Measurements from ENCODE around the gene AUH.
"Not testable (repeated sequence)": the region's sequence is repeated elsewhere in the genome, so short reads cannot be mapped to it uniquely, and the experiment has no call there.

AUH gene, protein sequence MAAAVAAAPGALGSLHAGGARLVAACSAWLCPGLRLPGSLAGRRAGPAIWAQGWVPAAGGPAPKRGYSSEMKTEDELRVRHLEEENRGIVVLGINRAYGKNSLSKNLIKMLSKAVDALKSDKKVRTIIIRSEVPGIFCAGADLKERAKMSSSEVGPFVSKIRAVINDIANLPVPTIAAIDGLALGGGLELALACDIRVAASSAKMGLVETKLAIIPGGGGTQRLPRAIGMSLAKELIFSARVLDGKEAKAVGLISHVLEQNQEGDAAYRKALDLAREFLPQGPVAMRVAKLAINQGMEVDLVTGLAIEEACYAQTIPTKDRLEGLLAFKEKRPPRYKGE

DNA sequence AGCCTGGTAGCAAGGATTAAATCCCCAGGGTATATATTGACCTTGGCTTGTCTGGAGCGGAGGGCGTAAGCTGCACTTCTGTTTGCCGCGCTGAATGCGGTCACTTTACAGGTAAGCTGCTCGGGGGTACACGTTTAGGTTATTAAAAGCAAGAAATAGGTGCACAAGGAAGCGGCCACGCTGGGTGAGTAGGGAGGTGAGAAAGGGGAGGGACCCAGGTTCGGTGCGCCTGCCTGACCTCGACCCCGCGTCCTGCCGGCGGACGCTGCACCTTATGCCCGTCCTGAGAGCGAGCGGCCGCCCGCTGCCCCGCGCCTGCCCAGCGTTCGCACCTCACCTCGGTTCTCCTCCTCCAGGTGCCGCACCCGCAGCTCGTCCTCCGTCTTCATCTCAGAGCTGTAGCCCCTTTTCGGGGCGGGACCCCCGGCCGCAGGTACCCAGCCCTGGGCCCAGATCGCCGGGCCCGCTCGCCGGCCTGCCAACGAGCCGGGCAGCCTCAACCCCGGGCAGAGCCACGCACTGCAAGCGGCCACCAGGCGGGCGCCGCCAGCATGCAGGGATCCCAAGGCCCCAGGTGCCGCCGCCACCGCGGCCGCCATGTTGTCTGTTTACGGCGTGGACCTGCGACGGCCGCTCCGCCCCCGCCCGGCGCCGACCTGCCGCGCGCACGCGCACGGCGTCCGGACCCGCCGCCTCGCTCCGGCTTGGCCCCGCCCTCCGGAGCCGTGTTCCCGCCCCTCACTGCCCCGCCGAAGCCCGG, at the start of gene AUH:
TSS of gene AUH (minus strand) at position 628 of the 760 bp plus-strand sequence. CDS start at position 599, 29 bp downstream.
- DNase-seq (ENCODE audit: low read depth): peak; percentile 71

GRCh38 chr9:91411096-91411771, 49.5 kb upstream of the AUH start:
- DNase-seq (ENCODE audit: low read depth): no peak

- no peak for DNase-seq (ENCODE audit: low read depth)
These were observed 48.4 kb upstream of the AUH start for GRCh38 chr9:91410161-91410560.

GRCh38 chr9:91408475-91408874, 46.8 kb upstream of the AUH start:
- no peak for DNase-seq (ENCODE audit: low read depth)

- DNase-seq (ENCODE audit: low read depth): no peak
These were observed 46.0 kb upstream of the AUH start for GRCh38 chr9:91407580-91408318.

GRCh38 chr9:91405343-91406077, 43.8 kb upstream of the AUH start:
- no peak for DNase-seq (ENCODE audit: low read depth)

GRCh38 chr9:91403665-91404543, 42.2 kb upstream of the AUH start:
- DNase-seq (ENCODE audit: low read depth): no peak

- DNase-seq (ENCODE audit: low read depth): no peak
These were observed 37.2 kb upstream of the AUH start for GRCh38 chr9:91398926-91399325.

- peak; percentile 84 for DNase-seq (ENCODE audit: low read depth)
These were observed 34.1 kb upstream of the AUH start for GRCh38 chr9:91395553-91396471.

GRCh38 chr9:91395106-91395552, 33.4 kb upstream of the AUH start:
- DNase-seq (ENCODE audit: low read depth): peak; percentile 76

- DNase-seq (ENCODE audit: low read depth): no peak
These were observed 32.1 kb upstream of the AUH start for GRCh38 chr9:91393826-91394225.

GRCh38 chr9:91392435-91392834, 30.7 kb upstream of the AUH start:
- DNase-seq (ENCODE audit: low read depth): no peak

GRCh38 chr9:91391818-91392217, 30.1 kb upstream of the AUH start:
- DNase-seq (ENCODE audit: low read depth): no peak

DNA sequence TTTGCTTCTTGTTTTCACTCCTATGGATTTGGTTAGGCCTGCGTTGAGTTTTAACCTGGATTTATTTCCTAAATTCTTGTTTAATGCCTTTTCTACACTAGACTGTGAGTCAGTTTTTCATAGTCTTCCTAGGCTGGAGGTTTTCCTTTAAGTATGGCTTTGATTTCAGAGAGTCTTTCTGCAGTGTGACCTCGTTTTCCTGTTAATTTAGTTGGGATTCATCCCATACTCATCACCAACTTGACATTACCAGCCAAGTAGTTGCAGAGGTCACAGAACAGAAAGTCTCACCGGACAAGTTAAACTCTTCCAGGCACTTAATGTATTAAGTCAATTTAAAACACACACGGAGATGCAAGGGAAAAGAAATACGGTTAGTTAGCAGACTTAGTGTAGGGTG, 29.7 kb upstream of the AUH start:
- peak; percentile 50 for DNase-seq (ENCODE audit: low read depth)

GRCh38 chr9:91389686-91390085, 28.0 kb upstream of the AUH start:
- DNase-seq (ENCODE audit: low read depth): not testable (repeated sequence)

DNA sequence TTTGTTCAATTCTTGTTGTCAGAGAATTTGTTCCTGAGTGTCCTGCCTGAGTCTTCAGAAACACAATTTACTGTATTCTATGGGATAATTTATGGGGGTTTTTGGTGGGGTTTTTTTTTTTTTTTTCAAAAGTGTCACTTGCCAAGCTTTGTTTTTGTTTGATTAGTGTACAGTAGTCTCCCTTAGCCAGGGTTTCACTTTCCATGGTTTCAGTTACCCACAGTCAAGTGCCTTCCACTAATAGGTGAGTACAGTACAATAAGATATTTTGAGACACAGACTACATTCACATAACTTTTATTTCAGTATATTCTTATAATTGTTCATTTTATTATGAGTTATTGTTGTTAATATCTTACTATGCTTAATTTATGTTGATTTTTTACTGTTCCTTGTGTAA, 25.0 kb upstream of the AUH start:
- DNase-seq (ENCODE audit: low read depth): no peak

DNA sequence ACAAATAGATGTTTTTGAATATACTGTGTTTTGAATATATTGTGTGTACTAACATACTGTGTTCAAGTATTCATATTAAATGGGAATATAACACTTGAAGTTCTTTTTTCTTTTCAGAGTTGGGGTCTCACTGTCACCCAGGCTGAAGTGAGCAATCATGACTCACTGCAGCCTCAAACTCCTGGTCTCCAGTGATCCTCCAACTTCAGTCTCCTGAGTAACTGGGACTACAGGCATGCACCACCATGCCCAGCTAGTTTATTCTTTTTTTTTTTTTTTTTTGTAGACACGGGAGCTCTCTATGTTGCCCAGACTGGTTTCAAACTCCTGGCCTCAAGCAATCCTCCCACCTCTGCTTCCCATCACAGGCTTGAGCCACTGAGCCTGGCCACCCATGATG, 23.2 kb upstream of the AUH start:
- DNase-seq (ENCODE audit: low read depth): no peak

DNA sequence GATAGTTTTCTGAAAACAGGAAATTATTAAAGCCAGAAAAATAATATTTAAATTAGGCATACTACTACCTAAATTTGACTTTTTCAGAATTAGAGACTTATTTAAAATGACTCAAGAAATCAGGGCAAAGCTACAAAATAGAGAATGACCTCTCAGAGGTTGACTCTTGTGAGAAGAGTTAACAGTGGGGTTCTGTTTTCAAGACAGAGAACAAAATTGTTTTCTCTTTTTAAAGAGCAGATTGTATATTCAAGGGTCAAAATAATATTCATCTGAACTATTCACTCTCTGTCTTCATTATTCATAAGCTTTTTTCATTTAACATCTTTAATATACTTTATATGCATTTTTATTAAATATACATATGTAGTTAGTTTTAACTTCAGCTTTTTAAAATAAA, 21.9 kb upstream of the AUH start:
- DNase-seq (ENCODE audit: low read depth): no peak

DNA sequence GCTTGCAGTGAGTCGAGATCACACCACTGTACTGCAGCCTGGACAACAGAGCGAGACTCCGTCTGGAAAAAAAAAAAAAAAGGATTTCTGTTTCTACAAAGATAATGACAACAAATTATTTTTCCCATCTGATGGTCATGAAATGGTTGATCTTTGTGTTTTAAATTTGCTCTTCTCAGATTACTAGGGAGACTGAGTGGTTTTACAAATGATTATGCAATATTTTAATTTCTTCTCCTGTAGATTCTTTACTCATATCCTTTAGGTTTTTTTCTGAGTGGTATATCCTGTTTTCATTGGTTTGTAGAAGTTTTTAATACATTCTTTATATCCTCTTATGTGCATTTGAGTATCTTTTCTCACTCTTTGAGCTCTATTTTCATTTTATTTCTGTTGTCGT, 20.6 kb upstream of the AUH start:
- no peak for DNase-seq (ENCODE audit: low read depth)

Measured in fibroblast of gingiva (primary cell).